ENCODE measurements around the gene OR11A1.

- no peak for TF ChIP-seq POLR2A (IDR thresholded peaks at IDR 0.05)
- TF ChIP-seq CTCF (IDR thresholded peaks at IDR 0.05): no peak
These were observed 42.3 kb downstream of the OR11A1 start, which contains the start of gene OR12D1 for GRCh38 chr6:29414588-29414987.

Measured in adrenal gland (tissue), 5 donors.